Measurements from ENCODE around the gene GPRC5D.

Gene GPRC5D

GRCh38 chr12:12951504-12951903, 466 bp downstream of the GPRC5D start:
- Histone ChIP-seq H3K9me2 (replicated peaks; ENCODE audit: low read depth, low read length) (no peaks in the 10 kb centered on the region), H3K4me1 (ENCODE audit: insufficient read depth, low read length, poor library complexity, severe bottlenecking) (no peaks in the 10 kb centered on the region), H3K79me2 (ENCODE audit: insufficient read depth, low read length) (no peaks in the 10 kb centered on the region), H3K27me3 (ENCODE audit: insufficient read depth, low read length, poor library complexity, severe bottlenecking) (no peaks in the 10 kb centered on the region), H4K20me1 (ENCODE audit: insufficient read depth, low read length, poor library complexity, severe bottlenecking) (no peaks in the 10 kb centered on the region), H3K4me2 (ENCODE audit: low read depth, low read length, poor library complexity, severe bottlenecking) (no peak overlapping the region), H3K9ac (ENCODE audit: low read depth, low read length, poor library complexity, severe bottlenecking) (no peak overlapping the region), H3K9me3 (ENCODE audit: insufficient read depth, low read depth, low read length) (no peaks in the 10 kb centered on the region), H3K4me3 (ENCODE audit: low read length, poor library complexity, severe bottlenecking) (no peak overlapping the region), H3F3A (ENCODE audit: low read depth) (no peaks in the 10 kb centered on the region), H2AFZ (ENCODE audit: low read length) (no peak overlapping the region), H3K36me3 (ENCODE audit: insufficient read depth, low read length) (no peaks in the 10 kb centered on the region)
- TF ChIP-seq CTCF (conservative IDR thresholded peaks at IDR 0.05; ENCODE audit: low read length) (no peak), EZH2phosphoT487 (IDR thresholded peaks at IDR 0.05; ENCODE audit: borderline replicate concordance) (no peak)

- Histone ChIP-seq H3K9me3 (ENCODE audit: insufficient read depth, low read depth, low read length) (no peaks in the 10 kb centered on the region), H3K79me2 (ENCODE audit: insufficient read depth, low read length) (no peaks in the 10 kb centered on the region), H4K20me1 (ENCODE audit: insufficient read depth, low read length, poor library complexity, severe bottlenecking) (no peaks in the 10 kb centered on the region), H3K4me1 (ENCODE audit: insufficient read depth, low read length, poor library complexity, severe bottlenecking) (no peaks in the 10 kb centered on the region), H3F3A (ENCODE audit: low read depth) (no peaks in the 10 kb centered on the region), H3K4me3 (ENCODE audit: low read length, poor library complexity, severe bottlenecking) (no peak overlapping the region), H3K36me3 (ENCODE audit: insufficient read depth, low read length) (no peaks in the 10 kb centered on the region), H3K9me2 (replicated peaks; ENCODE audit: low read depth, low read length) (no peaks in the 10 kb centered on the region), H3K4me2 (ENCODE audit: low read depth, low read length, poor library complexity, severe bottlenecking) (no peak overlapping the region), H2AFZ (ENCODE audit: low read length) (no peak overlapping the region), H3K9ac (ENCODE audit: low read depth, low read length, poor library complexity, severe bottlenecking) (no peak overlapping the region), H3K27me3 (ENCODE audit: insufficient read depth, low read length, poor library complexity, severe bottlenecking) (no peaks in the 10 kb centered on the region)
- no peak for TF ChIP-seq CTCF (conservative IDR thresholded peaks at IDR 0.05; ENCODE audit: low read length)
- TF ChIP-seq EZH2phosphoT487 (IDR thresholded peaks at IDR 0.05; ENCODE audit: borderline replicate concordance), result no peak
Measured at GRCh38 chr12:12947902-12948301, 4.1 kb downstream of the GPRC5D start.

- H3K4me1 ChIP-seq (ENCODE audit: insufficient read depth, low read length, poor library complexity, severe bottlenecking), result no peaks in the 10 kb centered on the region
- H3K9me2 ChIP-seq (replicated peaks; ENCODE audit: low read depth, low read length), result no peaks in the 10 kb centered on the region
- no peaks in the 10 kb centered on the region for H3F3A ChIP-seq (ENCODE audit: low read depth)
- H3K9me3 ChIP-seq (ENCODE audit: insufficient read depth, low read depth, low read length), result no peaks in the 10 kb centered on the region
- no peak overlapping the region for H3K4me3 ChIP-seq (ENCODE audit: low read length, poor library complexity, severe bottlenecking)
- no peaks in the 10 kb centered on the region for H4K20me1 ChIP-seq (ENCODE audit: insufficient read depth, low read length, poor library complexity, severe bottlenecking)
- H3K36me3 ChIP-seq (ENCODE audit: insufficient read depth, low read length), result no peaks in the 10 kb centered on the region
- H3K9ac ChIP-seq (ENCODE audit: low read depth, low read length, poor library complexity, severe bottlenecking), result no peak overlapping the region
- H3K4me2 ChIP-seq (ENCODE audit: low read depth, low read length, poor library complexity, severe bottlenecking), result no peak overlapping the region
- TF ChIP-seq EZH2phosphoT487 (IDR thresholded peaks at IDR 0.05; ENCODE audit: borderline replicate concordance), result no peak
- no peak for TF ChIP-seq CTCF (conservative IDR thresholded peaks at IDR 0.05; ENCODE audit: low read length)
- H3K27me3 ChIP-seq (ENCODE audit: insufficient read depth, low read length, poor library complexity, severe bottlenecking), result no peaks in the 10 kb centered on the region
- no peaks in the 10 kb centered on the region for H3K79me2 ChIP-seq (ENCODE audit: insufficient read depth, low read length)
- no peak overlapping the region for H2AFZ ChIP-seq (ENCODE audit: low read length)
Measured at GRCh38 chr12:12946686-12947355, 5.1 kb downstream of the GPRC5D start.

Measured in Loucy (cell line).